Parathyroid adenoma (tissue), 2 donors: ENCODE data around the gene PRKG1.

Experiments
- H2AFZ ChIP-seq: fragments of 300-600 bp; sonication (generic); one replicate; pipeline ENCODE4 v1.7.0; 2017; ENCODE audit warnings: antibody characterized with exemption, mild to moderate bottlenecking
- H3K27ac ChIP-seq: fragments of 300-600 bp; sonication (generic); one replicate; pipeline ENCODE4 v1.7.0; 2017
- H3K27me3 ChIP-seq: fragments of 300-600 bp; sonication (generic); one replicate; pipeline ENCODE4 v1.7.0; 2017; ENCODE audit warnings: low read length; ENCODE audit not compliant: control insufficient read depth, insufficient read depth
- H3K36me3 ChIP-seq: fragments of 300-600 bp; sonication (generic); one replicate; pipeline ENCODE4 v1.7.0; 2017; ENCODE audit warnings: low read length; ENCODE audit not compliant: control insufficient read depth, insufficient read depth
- H3K4me1 ChIP-seq: fragments of 300-600 bp; sonication (generic); one replicate; pipeline ENCODE4 v1.7.0; 2017; ENCODE audit warnings: control low read depth
- H3K4me2 ChIP-seq: fragments of 300-600 bp; sonication (generic); one replicate; pipeline ENCODE4 v1.7.0; 2017; ENCODE audit warnings: low read length
- H3K4me3 ChIP-seq: fragments of 300-600 bp; sonication (generic); one replicate; pipeline ENCODE4 v1.7.0; 2017; ENCODE audit warnings: low read depth, low read length
- H3K79me2 ChIP-seq: fragments of 300-600 bp; sonication (generic); one replicate; pipeline ENCODE4 v1.7.0; 2017; ENCODE audit warnings: control low read depth
- H3K9ac ChIP-seq: fragments of 300-600 bp; sonication (generic); one replicate; pipeline ENCODE4 v1.7.0; 2017; ENCODE audit warnings: mild to moderate bottlenecking
- H3K9me3 ChIP-seq: fragments of 300-600 bp; sonication (generic); one replicate; pipeline ENCODE4 v1.7.0; 2017; ENCODE audit warnings: low read length; ENCODE audit not compliant: control insufficient read depth
- CTCF ChIP-seq: fragments of 300-600 bp; sonication (generic); IDR thresholded peaks from one replicate; pipeline ENCODE4 v1.7.0; 2017; ENCODE audit warnings: antibody characterized with exemption, mild to moderate bottlenecking
- donor health status: primary hyperparathyroidism.

Gene PRKG1

GRCh38 chr10:51291961-51292360, 217.7 kb downstream of the PRKG1 start:
- Histone ChIP-seq H3K4me2 (no peak overlapping the region), H3K27ac (no peak overlapping the region), H3K9me3 (no peaks in the 10 kb centered on the region), H3K79me2 (peaks cover under 1% of the 10 kb centered on the region), H3K4me1 (no peaks in the 10 kb centered on the region), H3K4me3 (no peak overlapping the region), H3K36me3 (no peaks in the 10 kb centered on the region), H3K27me3 (no peaks in the 10 kb centered on the region), H2AFZ (no peak overlapping the region), H3K9ac (no peak overlapping the region)
- no peak for TF ChIP-seq CTCF

GRCh38 chr10:51297438-51297837, 223.2 kb downstream of the PRKG1 start:
- Histone ChIP-seq H3K27me3 (no peaks in the 10 kb centered on the region), H3K9ac (no peak overlapping the region), H3K4me1 (peaks cover 7% of the 10 kb centered on the region), H3K79me2 (no peaks in the 10 kb centered on the region), H3K4me2 (no peak overlapping the region), H2AFZ (no peak overlapping the region), H3K4me3 (no peak overlapping the region), H3K27ac (no peak overlapping the region), H3K36me3 (no peaks in the 10 kb centered on the region), H3K9me3 (no peaks in the 10 kb centered on the region)
- no peak for TF ChIP-seq CTCF

GRCh38 chr10:51300617-51301304, 226.5 kb downstream of the PRKG1 start:
- peak overlapping the region; percentile 16 for H3K27ac ChIP-seq
- H3K27me3 ChIP-seq = no peaks in the 10 kb centered on the region
- TF ChIP-seq CTCF = no peak
- H3K4me2 ChIP-seq = no peak overlapping the region
- H3K9me3 ChIP-seq = no peaks in the 10 kb centered on the region
- no peaks in the 10 kb centered on the region for H3K36me3 ChIP-seq
- no peak overlapping the region for H3K9ac ChIP-seq
- H3K4me3 ChIP-seq = no peak overlapping the region
- peaks cover 5% of the 10 kb centered on the region for H3K79me2 ChIP-seq
- H3K4me1 ChIP-seq = peaks cover 7% of the 10 kb centered on the region
- peak overlapping the region; percentile 8 for H2AFZ ChIP-seq

- no peaks in the 10 kb centered on the region for H3K27me3 ChIP-seq
- H3K4me3 ChIP-seq = no peak overlapping the region
- H3K79me2 ChIP-seq = peaks cover 8% of the 10 kb centered on the region
- H3K9me3 ChIP-seq = no peaks in the 10 kb centered on the region
- H3K4me2 ChIP-seq = no peak overlapping the region
- peaks cover 7% of the 10 kb centered on the region for H3K4me1 ChIP-seq
- no peak overlapping the region for H3K9ac ChIP-seq
- no peak for TF ChIP-seq CTCF
- H3K27ac ChIP-seq = no peak overlapping the region
- H2AFZ ChIP-seq = no peak overlapping the region
- no peaks in the 10 kb centered on the region for H3K36me3 ChIP-seq
Measured at GRCh38 chr10:51301644-51302043, 227.4 kb downstream of the PRKG1 start.

GRCh38 chr10:51302316-51302715, 228.0 kb downstream of the PRKG1 start:
- Histone ChIP-seq H3K9ac (no peak overlapping the region), H3K79me2 (peaks cover 8% of the 10 kb centered on the region), H3K4me1 (peaks cover 7% of the 10 kb centered on the region), H3K4me2 (no peak overlapping the region), H3K36me3 (no peaks in the 10 kb centered on the region), H2AFZ (no peak overlapping the region), H3K27me3 (no peaks in the 10 kb centered on the region), H3K9me3 (no peaks in the 10 kb centered on the region), H3K4me3 (no peak overlapping the region), H3K27ac (no peak overlapping the region)
- TF ChIP-seq CTCF = no peak
